IMR-90 (cell line): ENCODE results near the gene ABHD17C. TPM values are rescaled to one million over a fixed set of nuclear protein-coding genes. Genes with fewer than 3 reads are reported as not detected.
"Not testable (repeated sequence)": the region's sequence is repeated elsewhere in the genome, so short reads cannot be mapped to it uniquely, and the experiment has no call there.

Experiments used
- ATAC-seq: fragments of 200-7000 bp; cut with Tn5 transposase; 2 replicates; pipeline ENCODE4 v1.9.1; 2020; ENCODE audit warnings: low read depth, mild to moderate bottlenecking, moderate library complexity
- BruUV-seq: library from RNA; stranded (reverse); fragments of 400-500 nt; replicated peaks from 2 replicates; lab custom pipeline; 2021; lab: Mats Ljungman, UMichigan
- CTCF ChIA-PET: fragments of 300-600 bp; formaldehyde crosslinking; extraction: SDS; loops from one replicate; lab custom pipeline; 2021; ENCODE audit warnings: antibody characterized with exemption; lab: Yijun Ruan, JAX
- POLR2A ChIA-PET: fragments of 300-600 bp; sonication (Branson Sonifier 250); formaldehyde crosslinking; loops from one replicate; lab custom pipeline; 2022; ENCODE audit warnings: antibody characterized with exemption; ENCODE audit not compliant: unreplicated experiment; lab: Charles Lee
- DNase-seq: peaks from one replicate; pipeline ENCODE4 v3.0.0; 2013
- H2AFZ ChIP-seq: replicated peaks from 2 replicates; pipeline ENCODE3; 2013; ENCODE audit warnings: low read length, mild to moderate bottlenecking; ENCODE audit not compliant: poor library complexity
- H2AK5ac ChIP-seq: 2 replicates; pipeline ENCODE4 v1.6.1; 2013; ENCODE audit warnings: low read depth, low read length, inconsistent platforms
- H2AK9ac ChIP-seq: replicated peaks from 2 replicates; pipeline ENCODE3; 2013; ENCODE audit warnings: mild to moderate bottlenecking, low read depth, low read length, moderate library complexity; ENCODE audit not compliant: poor library complexity
- H2BK120ac ChIP-seq: 2 replicates; pipeline ENCODE4 v1.6.1; 2013; ENCODE audit warnings: low read depth, low read length, inconsistent platforms
- H2BK15ac ChIP-seq: 3 replicates; pipeline ENCODE4 v1.6.1; 2013; ENCODE audit warnings: low read depth, low read length, inconsistent platforms
- H2BK20ac ChIP-seq: 2 replicates; pipeline ENCODE4 v1.6.1; 2013; ENCODE audit warnings: low read depth, mild to moderate bottlenecking, inconsistent platforms, low read length, moderate library complexity
- H2BK5ac ChIP-seq: 2 replicates; pipeline ENCODE4 v1.6.1; 2013; ENCODE audit warnings: mild to moderate bottlenecking, low read depth, low read length, inconsistent platforms; ENCODE audit not compliant: poor library complexity, severe bottlenecking
- H3K14ac ChIP-seq: replicated peaks from 2 replicates; pipeline ENCODE4 v1.6.1; 2013; ENCODE audit warnings: low read depth, low read length, inconsistent platforms
- H3K18ac ChIP-seq: 2 replicates; pipeline ENCODE4 v1.6.1; 2013; ENCODE audit warnings: low read depth, low read length, control low read depth
- H3K23ac ChIP-seq: 2 replicates; pipeline ENCODE4 v1.6.1; 2013; ENCODE audit warnings: low read depth, low read length, inconsistent platforms
- H3K27ac ChIP-seq: 2 replicates; pipeline ENCODE4 v1.5.1; 2013; ENCODE audit warnings: mild to moderate bottlenecking, control low read depth, low read length; ENCODE audit not compliant: insufficient read depth
- H3K27me3 ChIP-seq: 2 replicates; pipeline ENCODE4 v1.6.1; 2013; ENCODE audit warnings: low read length; ENCODE audit not compliant: control insufficient read depth, insufficient read depth
- H3K36me3 ChIP-seq: 2 replicates; pipeline ENCODE4 v1.6.1; 2013; ENCODE audit warnings: low read length, mixed read lengths; ENCODE audit not compliant: control insufficient read depth, insufficient read depth
- H3K4ac ChIP-seq: 2 replicates; pipeline ENCODE4 v1.6.1; 2013; ENCODE audit warnings: low read depth, low read length, inconsistent platforms
- H3K4me1 ChIP-seq: 2 replicates; pipeline ENCODE4 v1.6.1; 2013; ENCODE audit warnings: low read length, mixed read lengths; ENCODE audit not compliant: control insufficient read depth, insufficient read depth
- H3K4me2 ChIP-seq: 2 replicates; pipeline ENCODE4 v1.6.1; 2013; ENCODE audit warnings: low read depth, mild to moderate bottlenecking, control low read depth, low read length, moderate library complexity
- H3K4me3 ChIP-seq: 2 replicates; pipeline ENCODE4 v1.5.1; 2013; ENCODE audit warnings: low read depth, mild to moderate bottlenecking, control low read depth, low read length, moderate library complexity; ENCODE audit not compliant: insufficient read depth
- H3K56ac ChIP-seq: 2 replicates; pipeline ENCODE4 v1.6.1; 2013; ENCODE audit warnings: low read length, inconsistent platforms; ENCODE audit not compliant: insufficient read depth; ENCODE audit errors: extremely low read depth
- H3K79me1 ChIP-seq, 2 experiments: 2 replicates each; pipeline ENCODE4 v1.6.1; 2013; ENCODE audit warnings: low read length in 2 of 2, inconsistent platforms in 1 of 2, low read depth in 1 of 2
- H3K9ac ChIP-seq: 2 replicates; pipeline ENCODE4 v1.6.1; 2013; ENCODE audit warnings: low read depth, low read length, control low read depth
- H3K9me1 ChIP-seq: 2 replicates; pipeline ENCODE4 v1.6.1; 2013; ENCODE audit warnings: low read length, inconsistent platforms; ENCODE audit not compliant: insufficient read depth
- H3K9me3 ChIP-seq: 2 replicates; pipeline ENCODE4 v1.6.1; 2013; ENCODE audit warnings: low read length; ENCODE audit not compliant: control insufficient read depth, insufficient read depth
- H4K20me1 ChIP-seq: 2 replicates; pipeline ENCODE4 v1.6.1; 2013; ENCODE audit warnings: low read length, inconsistent platforms; ENCODE audit not compliant: insufficient read depth
- H4K5ac ChIP-seq: 2 replicates; pipeline ENCODE4 v1.6.1; 2013; ENCODE audit warnings: mild to moderate bottlenecking, low read depth, low read length, control low read depth
- H4K8ac ChIP-seq, 2 experiments: 2 replicates each; pipeline ENCODE4 v1.6.1; 2013; ENCODE audit warnings: low read depth in 2 of 2, low read length in 2 of 2, control low read depth in 1 of 2, inconsistent platforms in 1 of 2
- H4K91ac ChIP-seq: 2 replicates; pipeline ENCODE4 v1.6.1; 2013; ENCODE audit warnings: low read depth, low read length, inconsistent platforms; ENCODE audit not compliant: insufficient read depth
- WGBS, 2 experiments: methylation state at CpG; one replicate each; pipeline versions ENCODE4 v1.1.5 to v1.1.7; 2013; ENCODE audit warnings: missing lambda C conversion rate in 2 of 2; ENCODE audit not compliant: insufficient read length in 1 of 2; ENCODE audit errors: extremely low coverage in 2 of 2; 5-methylcytosine and 5-hydroxymethylcytosine counted together
- dilution Hi-C: fragments of 300-500 bp; cut with HindIII; formaldehyde crosslinking; loops from one replicate; pipeline ENCODE4 v1.14.3; 2018; ENCODE audit warnings: low sequenced_read_pairs; ENCODE audit not compliant: unreplicated experiment
- in situ Hi-C: fragments of 300-500 bp; cut with MboI; formaldehyde crosslinking; loops from 3 replicates; pipeline ENCODE4 v1.14.3; 2019; ENCODE audit warnings: low sequenced_read_pairs, inconsistent platforms, mixed read lengths
- intact Hi-C: fragments of 100-400 bp; cut with micrococcal nuclease; formaldehyde crosslinking; loops from 2 replicates; pipeline ENCODE4 v1.10.0; 2022
- polyA plus RNA-seq, 3 experiments: library from polyadenylated mRNA; depleted of rRNA; stranded (reverse); fragments of >200 nt; gene quantifications; 2 replicates each; pipeline ENCODE4 v1.2.3, GENCODE V29; 2012; ENCODE audit warnings: low replicate concordance in 1 of 3
- total RNA-seq: library from RNA; depleted of rRNA; stranded (reverse); fragments of >200 nt; gene quantifications from 2 replicates; pipeline ENCODE4 v1.2.3, GENCODE V29; 2012

The ABHD17C gene
- total and polyA plus RNA-seq, 2 of the 4 experiments (the other 2 are of a cell fraction) = 5.4 to 10.3 TPM

GRCh38 chr15:80763235-80763634 lies 68.1 kb downstream of the ABHD17C start:
- H4K91ac ChIP-seq, H3K4ac ChIP-seq, H4K8ac ChIP-seq, H3K4me1 ChIP-seq, ATAC-seq, H2AFZ ChIP-seq, H2BK15ac ChIP-seq, H2AK9ac ChIP-seq, H4K5ac ChIP-seq, BruUV-seq, H3K36me3 ChIP-seq, H4K20me1 ChIP-seq, H3K18ac ChIP-seq, H2BK20ac ChIP-seq, H3K4me2 ChIP-seq, H3K56ac ChIP-seq, dilution Hi-C loops, H3K23ac ChIP-seq, H3K79me1 ChIP-seq, H3K4me3 ChIP-seq, intact Hi-C loops, H3K14ac ChIP-seq, H3K9me1 ChIP-seq, H3K9ac ChIP-seq, DNase-seq, H2BK5ac ChIP-seq, H3K27me3 ChIP-seq, in situ Hi-C loops, H3K9me3 ChIP-seq, H2BK120ac ChIP-seq, H2AK5ac ChIP-seq, H3K27ac ChIP-seq: not testable (repeated sequence)
- no CpG with 5 or more reads among the region's 3 CpGs for WGBS, 2 experiments
- ChIA-PET POLR2A (interaction anchor here (0.5 kb wide), 1 partner anchor 174 kb away, joined by 3 read pairs; no protein-coding TSS in a partner anchor), CTCF (interaction anchor here (0.7 kb wide), 1 partner anchor 578 kb away, joined by 3 read pairs; no protein-coding TSS in a partner anchor)
